ENCODE measurements around the gene CYP3A7. TPM values are rescaled to one million over a fixed set of nuclear protein-coding genes. Genes with fewer than 3 reads are reported as not detected.
A peak's percentile ranks its signal among the peaks of the same experiment; 100 is the strongest.

CYP3A7 gene
- total RNA-seq, 4 donors from 2014 or later: 0.56 to 2.8 (median 0.60) TPM; not detected in 1

- no peak for TF ChIP-seq CTCF (IDR thresholded peaks at IDR 0.05)
- peak; percentile 41 for ATAC-seq (ENCODE audit: low FRiP score)
Observed at GRCh38 chr7:99679400-99680191, 55.4 kb downstream of the CYP3A7 start, which contains the start of gene CYP3A5. TSS of gene CYP3A5 (minus strand) at chr7:99679996. CDS start at chr7:99679896, 100 bp downstream.

GRCh38 chr7:99679032-99679399, 56.0 kb downstream of the CYP3A7 start:
- DNase-seq (ENCODE audit: low spot score) (no peak), ATAC-seq (ENCODE audit: low FRiP score) (peak; percentile 82)
- no peak for TF ChIP-seq CTCF (IDR thresholded peaks at IDR 0.05)

More at GRCh38 chr7:99679400-99680191, 55.4 kb downstream of the CYP3A7 start, which contains the start of gene CYP3A5:
- no peak for DNase-seq (ENCODE audit: low spot score)

- TF ChIP-seq CTCF (IDR thresholded peaks at IDR 0.05): no peak
- DNase-seq (ENCODE audit: low spot score) (no peak), ATAC-seq (ENCODE audit: low FRiP score) (no peak)
Observed at GRCh38 chr7:99677648-99678045, 57.3 kb downstream of the CYP3A7 start.

- no peak for TF ChIP-seq CTCF (IDR thresholded peaks at IDR 0.05)
Observed at GRCh38 chr7:99677013-99677647, 57.9 kb downstream of the CYP3A7 start.

GRCh38 chr7:99674995-99675742, 59.8 kb downstream of the CYP3A7 start:
- DNase-seq (ENCODE audit: low spot score): no peak
- no peak for ATAC-seq (ENCODE audit: low FRiP score)
- no peak for TF ChIP-seq CTCF (IDR thresholded peaks at IDR 0.05)

More at GRCh38 chr7:99677013-99677647, 57.9 kb downstream of the CYP3A7 start:
- DNase-seq (ENCODE audit: low spot score) (no peak), ATAC-seq (ENCODE audit: low FRiP score) (no peak)

- TF ChIP-seq CTCF (IDR thresholded peaks at IDR 0.05): no peak
- ATAC-seq (ENCODE audit: low FRiP score): no peak
- no peak for DNase-seq (ENCODE audit: low spot score)
Observed at GRCh38 chr7:99672573-99672972, 62.4 kb downstream of the CYP3A7 start.

Measured in omental fat pad (tissue), 4 donors.